K562 (cell line): ENCODE data around the gene TCF19.

ENCODE experiments used
- MCM7 ChIP-seq, 2 experiments: fragments of 450-650 bp; IDR thresholded peaks; 2 replicates each; pipeline ENCODE4 v1.6.1; 2016 to 2018
- TAF1 ChIP-seq: IDR thresholded peaks from 2 replicates; pipeline ENCODE4 v1.6.1; 2011; ENCODE audit warnings: mild to moderate bottlenecking, low read length, moderate library complexity; ENCODE audit not compliant: insufficient read depth, control insufficient read depth, severe bottlenecking; ENCODE audit errors: extremely low read depth

DNA sequence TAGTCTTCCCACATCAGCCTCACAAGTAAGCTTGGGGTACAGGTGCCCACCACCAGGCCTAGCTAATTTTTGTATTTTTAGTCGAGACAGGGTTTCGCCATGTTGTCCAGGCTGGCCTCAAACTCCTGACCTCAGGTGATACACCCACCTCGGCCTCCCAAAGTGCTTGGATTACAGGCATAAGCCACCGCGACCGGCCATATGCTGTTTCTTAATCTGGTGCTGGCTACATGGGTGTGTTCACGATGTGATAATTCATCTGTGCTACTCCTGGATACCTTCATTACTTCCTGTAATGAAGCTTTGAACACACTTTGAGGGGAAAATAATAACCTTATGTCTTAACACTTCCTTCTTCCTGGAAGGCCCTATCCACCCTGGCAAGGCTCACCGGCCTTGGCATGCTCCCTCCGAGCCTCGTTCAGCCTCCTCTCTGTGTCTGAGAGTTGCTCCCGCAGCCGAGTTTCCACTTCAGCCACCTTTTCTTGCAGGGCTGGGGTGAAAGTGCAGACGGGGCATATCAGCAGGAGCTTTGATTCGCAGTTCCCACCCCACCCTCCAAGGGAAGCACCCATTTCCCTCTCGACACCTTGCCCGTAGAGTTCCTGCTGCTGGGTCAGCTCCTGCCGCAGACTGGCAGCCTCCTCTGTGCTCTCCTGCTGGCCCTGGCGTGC lies 14.0 kb upstream of the TCF19 start:
- no peak for TF ChIP-seq MCM7 (IDR thresholded peaks at IDR 0.05)
- no peak for TF ChIP-seq TAF1
